Hippocampal formation (tissue), 2 donors: Measurements from ENCODE around the gene ATP8A1.
"Not testable (repeated sequence)": the region's sequence is repeated elsewhere in the genome, so short reads cannot be mapped to it uniquely, and the experiment has no call there.

Source experiments
- DNase-seq, 2 donors: peaks; one replicate each; lab custom pipeline; 2025; lab: John Stamatoyannopoulos, UW

The ATP8A1 gene

DNA sequence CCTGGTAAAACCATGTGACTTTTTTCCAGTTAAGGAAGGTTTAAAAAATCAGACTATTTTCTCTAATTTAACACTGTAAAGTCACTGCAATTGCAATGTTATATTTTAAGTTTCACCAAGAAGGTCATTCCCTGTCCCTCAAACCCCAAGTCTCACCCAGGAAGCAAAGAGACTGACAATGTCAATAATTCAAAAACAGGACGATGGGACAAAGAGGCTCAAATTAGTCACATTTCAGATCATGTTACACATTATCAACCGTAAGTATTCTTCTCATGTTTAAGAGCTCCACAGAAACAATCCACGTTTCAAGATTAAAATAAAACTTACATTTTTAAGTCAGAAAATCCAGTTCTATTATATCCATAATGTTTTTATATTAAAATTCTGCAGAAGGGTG is 246.5 kb downstream of the ATP8A1 start:
- DNase-seq, result no peak

GRCh38 chr4:42404001-42404400 is 252.9 kb downstream of the ATP8A1 start:
- no peak for DNase-seq

DNA sequence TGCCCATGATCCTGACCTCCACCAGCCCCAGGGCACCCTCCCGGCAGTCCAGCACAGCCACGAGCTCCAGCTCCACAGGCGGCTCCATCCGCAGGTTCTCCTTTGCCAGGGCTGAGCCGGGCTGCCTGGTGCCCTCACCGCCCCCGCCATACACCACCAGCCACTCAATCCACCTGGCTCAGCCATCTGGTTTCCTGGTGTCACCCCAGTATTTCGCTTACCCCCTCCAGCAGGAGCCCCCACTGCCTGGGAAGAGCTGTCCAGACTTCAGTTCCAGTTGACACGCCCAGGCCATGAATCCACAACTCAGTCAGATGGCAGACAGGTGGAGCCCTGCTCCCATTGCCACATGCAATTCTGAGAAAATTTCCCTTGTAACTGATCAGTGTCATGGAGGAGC is 255.7 kb downstream of the ATP8A1 start:
- no peak for DNase-seq

DNA sequence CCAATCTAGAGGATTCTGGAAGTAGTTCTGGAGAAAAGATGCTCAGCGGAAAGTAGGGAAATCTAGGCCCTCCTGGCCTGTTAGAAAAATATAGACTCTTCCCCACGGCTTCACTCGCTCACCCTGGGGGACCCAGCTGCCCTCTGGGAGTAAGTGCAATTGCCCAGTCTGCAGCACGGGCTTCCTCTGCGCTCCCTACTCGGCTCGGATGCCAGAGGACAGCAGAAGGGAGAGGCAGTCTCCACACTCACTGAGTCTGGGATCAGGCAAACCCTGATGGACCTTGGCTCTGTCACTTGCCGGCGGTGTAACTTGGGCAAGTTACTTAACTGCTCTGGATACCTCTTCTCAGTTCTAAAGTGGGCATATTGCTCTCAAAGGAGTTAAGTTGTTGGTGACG is 257.5 kb downstream of the ATP8A1 start:
- DNase-seq, result no peak

GRCh38 chr4:42398871-42399331 is 258.0 kb downstream of the ATP8A1 start:
- DNase-seq, result no peak

DNA sequence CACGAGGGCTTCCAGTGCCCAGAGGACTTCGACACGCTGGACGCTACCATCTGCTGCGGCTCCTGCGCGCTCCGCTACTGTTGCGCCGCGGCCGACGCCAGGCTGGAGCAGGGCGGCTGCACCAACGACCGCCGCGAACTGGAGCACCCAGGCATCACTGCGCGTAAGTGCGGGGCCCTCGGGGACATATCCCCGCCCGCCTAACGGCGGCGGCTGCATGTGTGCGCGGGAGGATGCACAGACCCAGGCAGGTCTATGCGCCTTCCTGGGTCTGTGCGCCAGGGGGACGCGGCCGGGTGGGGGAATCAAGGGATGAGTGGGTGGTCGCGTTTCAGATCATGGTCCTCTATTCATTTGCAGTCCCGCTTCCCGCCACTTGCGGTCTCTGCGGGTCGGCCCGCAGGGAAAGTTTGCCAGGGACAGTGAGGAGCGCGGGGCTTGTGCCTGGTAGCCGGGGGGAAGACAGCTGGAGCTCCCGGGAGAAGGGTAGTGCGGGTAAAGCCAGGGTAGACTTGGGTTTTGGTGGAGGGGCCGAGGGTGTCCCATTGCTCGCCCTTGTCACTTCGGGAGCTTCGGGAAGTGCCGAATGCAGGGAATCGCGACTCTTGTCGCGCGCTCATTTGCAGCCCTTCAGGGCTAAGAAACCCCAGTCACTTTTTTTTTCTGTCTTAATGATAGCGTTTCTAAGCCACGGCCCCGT is 258.6 kb downstream of the ATP8A1 start:
- DNase-seq, result no peak

- DNase-seq, result no peak
These were observed 259.2 kb downstream of the ATP8A1 start for GRCh38 chr4:42397635-42398170.

DNA sequence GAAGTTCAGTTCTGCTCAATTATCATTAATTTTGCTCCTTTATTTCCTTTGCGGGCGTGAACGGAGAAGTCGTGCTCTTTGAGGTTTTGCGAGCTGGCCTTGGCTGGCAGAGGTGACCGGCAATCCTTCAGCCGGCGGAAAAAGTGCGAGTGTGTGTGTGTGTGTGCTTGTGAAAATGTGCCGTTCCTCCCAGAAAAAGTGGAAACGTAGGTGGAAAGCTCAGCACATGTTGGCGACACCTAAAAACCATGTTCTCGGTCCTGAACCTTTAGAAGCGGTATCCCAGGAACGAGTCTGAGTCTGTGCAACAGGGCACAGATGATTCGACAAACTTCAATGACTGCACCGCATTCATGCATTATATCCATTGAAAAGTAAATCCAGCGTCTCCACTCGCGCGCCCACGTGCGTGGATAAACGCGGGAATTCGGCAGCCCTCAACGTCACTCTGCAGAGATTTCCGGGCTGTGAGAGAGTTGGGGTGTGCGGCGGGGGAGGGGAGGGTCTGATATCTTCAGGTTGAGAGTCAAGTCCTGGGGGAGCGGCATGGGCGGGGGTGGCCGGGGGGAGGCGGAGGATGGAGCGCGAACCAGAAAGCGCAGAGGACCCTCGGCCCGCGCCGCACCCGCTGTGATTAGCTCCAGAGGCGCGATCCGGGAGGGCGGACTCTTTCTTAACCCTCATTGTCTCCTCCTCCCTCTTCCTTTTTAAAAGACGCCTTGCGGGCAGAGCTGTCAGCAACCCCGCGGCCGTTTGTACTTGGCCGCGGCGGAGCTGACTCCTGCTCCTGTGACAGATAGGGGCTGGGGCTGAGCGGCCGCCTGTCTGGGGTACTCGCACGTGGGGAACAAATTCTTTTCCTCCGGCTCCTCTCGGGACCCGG is 259.9 kb downstream of the ATP8A1 start, which contains the start of gene SHISA3:
TSS of gene SHISA3 (plus strand) at position 737 of the 883 bp plus-strand sequence. CDS start 569 bp downstream, outside the sequence.
- no peak for DNase-seq

GRCh38 chr4:42396361-42396751 is 260.5 kb downstream of the ATP8A1 start:
- no peak for DNase-seq

GRCh38 chr4:42395595-42395994 is 261.3 kb downstream of the ATP8A1 start:
- DNase-seq, result no peak

DNA sequence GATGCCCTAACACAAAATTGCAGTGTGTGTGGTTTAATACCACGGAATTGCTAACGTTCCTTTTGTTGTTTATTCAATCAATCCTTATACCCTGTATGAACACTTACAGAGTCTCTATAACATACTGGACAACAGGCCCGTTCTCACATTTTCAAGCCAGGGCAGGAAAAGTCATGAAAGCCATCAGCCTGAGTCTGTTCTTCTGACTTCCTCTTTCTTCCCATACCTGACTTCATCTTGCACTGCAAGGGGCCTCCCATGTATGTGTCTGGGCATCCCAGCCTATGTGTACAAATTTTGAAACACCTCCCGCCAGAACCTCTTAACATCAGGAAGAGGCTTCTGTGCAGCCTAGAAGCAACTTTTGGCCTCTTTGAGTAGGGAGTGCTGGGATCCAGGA is 264.5 kb downstream of the ATP8A1 start:
- DNase-seq, result no peak

GRCh38 chr4:42391981-42392380 is 264.9 kb downstream of the ATP8A1 start:
- DNase-seq, result no peak

DNA sequence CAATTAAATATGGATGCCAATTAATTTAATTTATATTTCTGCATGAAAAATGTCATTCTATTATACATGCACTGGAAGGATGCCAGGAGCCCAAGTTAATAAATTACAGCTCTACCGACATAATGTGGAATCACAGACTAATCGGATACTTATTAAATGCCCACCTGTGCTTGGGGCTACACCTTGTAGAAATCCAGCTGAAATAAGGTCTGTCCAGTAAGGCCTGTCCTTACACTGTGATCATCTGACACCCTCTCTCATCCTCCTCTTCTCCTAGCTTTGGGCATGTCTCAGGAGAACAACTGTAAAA is 265.6 kb downstream of the ATP8A1 start:
- no peak for DNase-seq

DNA sequence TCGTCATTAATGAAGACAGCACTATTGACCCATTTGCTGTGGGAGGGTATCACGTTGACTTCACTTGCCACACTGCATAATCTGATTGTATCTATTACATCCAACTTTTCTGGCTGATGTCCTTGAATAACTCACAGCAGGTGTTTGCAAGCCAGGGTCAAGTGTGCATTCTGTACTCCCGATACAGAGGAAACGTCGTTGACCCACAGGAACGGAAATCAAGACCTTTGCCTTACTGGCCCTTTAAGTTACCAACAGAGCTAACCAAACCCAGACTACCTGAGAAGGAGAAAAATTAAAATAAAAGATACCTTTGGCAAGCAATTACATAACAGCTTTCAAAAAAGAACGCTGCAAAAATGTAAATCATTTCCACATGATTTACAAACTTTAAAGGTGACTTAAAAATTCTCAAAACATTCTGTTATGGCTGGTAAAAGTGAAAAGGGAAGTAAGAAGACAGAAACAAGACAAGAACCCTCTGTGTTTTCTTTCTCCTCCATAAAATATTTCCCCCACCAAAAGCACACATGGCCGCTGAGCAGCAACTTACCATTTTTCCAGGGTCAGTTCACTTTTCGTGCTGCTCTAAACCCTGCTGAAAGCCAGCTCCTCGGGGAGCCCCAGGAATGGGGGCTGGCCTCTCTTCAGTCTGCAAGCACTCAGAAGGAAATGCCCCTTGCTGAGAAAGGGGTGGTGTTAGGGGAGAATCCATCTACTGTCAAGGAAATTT is 266.1 kb downstream of the ATP8A1 start:
- no peak for DNase-seq

DNA sequence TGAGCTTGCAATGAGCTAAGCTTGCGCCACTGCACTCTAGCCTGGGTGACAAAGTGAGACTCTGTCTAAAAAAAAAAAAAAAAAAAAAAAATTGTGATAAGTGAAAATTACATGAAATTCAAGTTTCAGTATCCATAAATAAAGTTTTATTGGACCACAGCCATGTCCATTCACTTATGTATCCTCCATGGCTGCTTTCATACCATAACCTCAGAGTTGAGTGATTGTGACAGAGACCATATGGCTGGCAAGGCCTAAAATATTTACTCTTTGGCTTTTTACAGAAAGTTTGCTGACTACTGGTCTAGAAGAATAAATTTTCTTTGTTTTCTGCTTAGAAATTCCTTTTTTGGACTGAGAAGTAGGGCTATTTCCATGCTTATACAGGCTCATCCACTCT is 271.4 kb downstream of the ATP8A1 start:
- no peak for DNase-seq

GRCh38 chr4:42381666-42382065 is 275.2 kb downstream of the ATP8A1 start:
- DNase-seq, result no peak

DNA sequence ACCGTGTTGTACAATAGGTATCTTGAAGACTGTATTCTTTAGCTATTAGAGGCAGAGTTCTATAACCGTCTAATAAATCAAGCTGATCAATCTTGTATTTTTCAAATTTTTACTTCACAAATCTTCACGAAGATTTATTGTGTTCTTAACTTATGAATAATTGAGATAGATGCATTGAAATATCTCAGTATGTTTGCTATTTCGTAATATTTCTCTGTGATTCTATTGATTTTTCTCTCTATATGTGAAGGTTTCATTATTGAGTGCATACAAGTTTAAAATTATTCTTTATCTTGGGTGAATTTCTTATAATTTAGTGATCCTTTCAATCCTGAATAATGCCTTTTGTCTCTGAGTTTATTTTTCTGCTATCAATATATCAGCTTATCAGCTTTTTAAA is 279.4 kb downstream of the ATP8A1 start:
- DNase-seq, result no peak

GRCh38 chr4:42372303-42372702 is 284.6 kb downstream of the ATP8A1 start:
- not testable (repeated sequence) for DNase-seq

DNA sequence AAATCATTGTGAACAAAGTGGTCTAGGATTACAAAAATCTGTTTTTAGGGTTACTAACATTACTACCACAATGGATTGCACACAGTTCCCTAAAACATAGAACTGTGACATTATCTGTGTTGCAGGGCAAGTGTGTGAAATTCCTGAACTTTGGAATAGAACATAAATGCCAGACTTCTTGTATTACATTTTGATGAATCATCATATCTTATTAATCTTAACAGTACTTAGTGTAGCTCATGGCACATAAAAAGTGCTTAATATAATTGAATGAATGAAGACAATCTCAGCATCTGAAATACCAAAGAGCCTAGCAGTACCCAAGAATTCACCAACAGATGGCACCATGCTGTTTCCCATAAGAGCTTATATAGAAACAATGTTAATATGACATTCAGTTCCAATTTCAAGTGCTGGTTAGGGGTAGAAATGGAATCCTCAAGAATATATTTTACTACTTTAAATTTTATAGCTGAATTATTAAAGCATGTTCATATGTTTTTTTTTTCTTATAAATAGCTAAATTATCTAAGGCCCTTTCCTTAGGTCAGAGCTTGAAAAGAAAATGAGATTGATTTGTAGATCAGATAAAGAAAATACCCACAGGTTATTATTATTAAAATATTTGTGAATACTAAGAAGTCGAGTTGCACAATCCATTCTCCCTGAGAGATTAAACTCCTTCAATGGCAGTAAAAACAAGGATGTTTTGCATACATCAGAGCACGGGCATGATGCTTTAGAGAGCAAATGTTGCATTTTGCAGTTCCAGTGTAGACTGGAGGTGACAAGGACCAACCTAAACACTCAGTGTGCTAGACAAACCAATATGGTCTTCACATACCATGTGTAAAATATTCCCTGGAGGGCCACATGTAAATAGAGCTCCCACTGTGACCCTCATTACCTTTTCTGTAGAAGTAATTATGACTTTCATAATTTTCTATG is 285.3 kb downstream of the ATP8A1 start:
- DNase-seq, result peak in 1 of 2 donors; percentile 55

DNA sequence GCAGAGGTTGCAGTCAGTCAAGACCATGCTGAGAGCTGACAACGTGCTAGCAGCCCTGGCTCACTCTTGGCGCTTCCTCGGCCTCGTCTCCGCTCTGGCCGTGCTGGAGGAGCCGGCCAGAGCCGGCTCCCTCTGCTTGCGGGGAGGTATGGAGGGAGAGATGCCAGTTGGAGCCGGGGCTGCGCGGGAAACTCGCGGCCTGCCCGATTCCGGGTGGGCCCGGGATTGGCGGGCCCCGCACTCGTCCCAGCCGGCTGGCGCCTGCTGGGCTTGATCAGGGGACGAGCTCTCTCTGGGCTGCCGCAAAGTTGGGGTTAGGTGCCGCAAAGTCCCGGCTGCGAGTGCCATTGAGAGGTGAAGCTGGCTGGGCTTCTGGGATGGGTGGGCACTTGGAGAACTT is 287.4 kb downstream of the ATP8A1 start:
- DNase-seq, result no peak

- DNase-seq, result no peak
These were observed 289.9 kb downstream of the ATP8A1 start for GRCh38 chr4:42366959-42367358.
